HepG2 (cell line): Measurements from ENCODE around the gene ANKRD40. TPM values are rescaled to one million over a fixed set of nuclear protein-coding genes. Genes with fewer than 3 reads are reported as not detected.
A peak's percentile ranks its signal among the peaks of the same experiment; 100 is the strongest.

Experiments
- ATF1 ChIP-seq: IDR thresholded peaks from 2 replicates; pipeline ENCODE4 v1.6.1; 2016; ENCODE audit warnings: mild to moderate bottlenecking, control low read depth
- ATF2 ChIP-seq: sonication (generic); formaldehyde crosslinking; IDR thresholded peaks from 2 replicates; pipeline ENCODE4 v1.4.0; 2020; ENCODE audit warnings: missing genetic modification reagents
- CCDC6 ChIP-seq: sonication (generic); formaldehyde crosslinking; IDR thresholded peaks from 2 replicates; pipeline ENCODE4 v1.8.1; 2022; ENCODE audit warnings: mild to moderate bottlenecking, missing genetic modification reagents, moderate library complexity
- DNMT1 ChIP-seq: sonication (generic); formaldehyde crosslinking; IDR thresholded peaks from 2 replicates; pipeline ENCODE4 v1.5.1; 2020; ENCODE audit warnings: mild to moderate bottlenecking, missing genetic modification reagents
- FOXK1 ChIP-seq: sonication (generic); formaldehyde crosslinking; IDR thresholded peaks from 2 replicates; pipeline ENCODE4 v1.4.0; 2020; ENCODE audit warnings: low read depth, missing genetic modification reagents, borderline replicate concordance
- GABPA ChIP-seq, 2 experiments: IDR thresholded peaks; 2 replicates each; pipeline ENCODE4 v1.6.1; 2011 to 2016; ENCODE audit warnings: low read depth in 2 of 2, low read length in 1 of 2, missing biosample characterization in 1 of 2, missing genetic modification characterization in 1 of 2
- GLI4 ChIP-seq: sonication (generic); formaldehyde crosslinking; IDR thresholded peaks from 2 replicates; pipeline ENCODE4 v1.5.1; 2020; ENCODE audit warnings: missing genetic modification reagents, mild to moderate bottlenecking, moderate library complexity, borderline replicate concordance
- MXD3 ChIP-seq: IDR thresholded peaks from 2 replicates; pipeline ENCODE4 v1.6.1; 2016; ENCODE audit warnings: mild to moderate bottlenecking, missing biosample characterization, missing genetic modification reagents
- NR2F1 ChIP-seq, 2 experiments: fragments of 450-650 bp in 1 of 2; formaldehyde crosslinking in 1 of 2; IDR thresholded peaks; 2 replicates each; pipeline versions ENCODE4 v1.5.0 to v1.6.1; 2016 to 2020; ENCODE audit warnings: mild to moderate bottlenecking in 1 of 2, missing compliant biosample characterization in 1 of 2, missing genetic modification reagents in 1 of 2, moderate library complexity in 1 of 2
- PHF21A ChIP-seq: sonication (generic); formaldehyde crosslinking; IDR thresholded peaks from 2 replicates; pipeline ENCODE4 v1.5.0; 2020; ENCODE audit warnings: mild to moderate bottlenecking, missing genetic modification reagents
- RARG ChIP-seq: sonication (generic); formaldehyde crosslinking; IDR thresholded peaks from 2 replicates; pipeline ENCODE4 v1.4.0; 2020; ENCODE audit warnings: low read depth, mild to moderate bottlenecking, missing genetic modification reagents
- REST ChIP-seq, 2 experiments: IDR thresholded peaks; 2 replicates each; pipeline ENCODE4 v1.6.1; 2011 to 2012; ENCODE audit warnings: low read length in 2 of 2, borderline replicate concordance in 1 of 2, low read depth in 1 of 2, mild to moderate bottlenecking in 1 of 2, moderate library complexity in 1 of 2
- RFX5 ChIP-seq: IDR thresholded peaks from 2 replicates; pipeline ENCODE4 v1.6.1; 2011; ENCODE audit warnings: low read depth, low read length, improper control_type of control experiment
- SOX5 ChIP-seq: IDR thresholded peaks from 2 replicates; pipeline ENCODE4 v1.6.1; 2016; ENCODE audit warnings: borderline replicate concordance
- ZNF251 ChIP-seq: sonication (generic); formaldehyde crosslinking; IDR thresholded peaks from 2 replicates; pipeline ENCODE4 v1.9.0; 2021; ENCODE audit warnings: mild to moderate bottlenecking, missing genetic modification reagents
- ZNF276 ChIP-seq: sonication (generic); formaldehyde crosslinking; IDR thresholded peaks from 2 replicates; pipeline ENCODE4 v1.4.0; 2020; ENCODE audit warnings: mild to moderate bottlenecking, low read depth, missing genetic modification reagents
- ZNF33A ChIP-seq: sonication (generic); formaldehyde crosslinking; IDR thresholded peaks from 2 replicates; pipeline ENCODE4 v1.5.1; 2020; ENCODE audit warnings: missing genetic modification reagents, mild to moderate bottlenecking, moderate library complexity, borderline replicate concordance
- ZNF382 ChIP-seq: sonication (generic); formaldehyde crosslinking; IDR thresholded peaks from 2 replicates; pipeline ENCODE4 v1.5.0; 2020; ENCODE audit warnings: missing genetic modification reagents, mild to moderate bottlenecking, borderline replicate concordance
- ZNF761 ChIP-seq: sonication (generic); formaldehyde crosslinking; conservative IDR thresholded peaks from 2 replicates; pipeline ENCODE4 v1.4.0; 2020; ENCODE audit warnings: mild to moderate bottlenecking, missing genetic modification reagents
- ZNF878 ChIP-seq: sonication (generic); formaldehyde crosslinking; IDR thresholded peaks from 2 replicates; pipeline ENCODE4 v1.8.1; 2023; ENCODE audit warnings: mild to moderate bottlenecking, missing genetic modification reagents, moderate library complexity
- polyA plus RNA-seq, 8 experiments: library from polyadenylated mRNA; depleted of rRNA in 3 of 8; stranded (reverse) in 7 of 8; unstranded in 1 of 8; fragments of >200 nt; fragmentation: Illumina TruSeq in 4 of 8; extraction: Trizol in 4 of 8; gene quantifications; 2 replicates each; pipeline versions ENCODE4 v1.2.1 to v1.2.3, GENCODE V29; 2011 to 2016; ENCODE audit warnings: low read depth in 4 of 8, missing spikeins in 1 of 8, mixed read lengths in 1 of 8; ENCODE audit not compliant: insufficient read depth in 1 of 8
- total RNA-seq, 5 experiments: library from RNA; depleted of rRNA; stranded (reverse); fragments of >200 nt; fragmentation: Illumina TruSeq; extraction: Trizol; gene quantifications; 2 replicates each; pipeline ENCODE4 v1.2.3, GENCODE V29; 2016; ENCODE audit warnings: low read depth in 1 of 5

Gene ANKRD40
- total and polyA plus RNA-seq, 2 of the 13 experiments (the other 11 are each of a cell fraction or from before 2014, with no cell fraction given): 35.0 to 46.4 TPM

- TF ChIP-seq REST (IDR thresholded peaks at IDR 0.05; ENCODE audit: borderline replicate concordance in 1 of 2, low read depth in 1 of 2, low read length in 2 of 2) (peak in 1 of 2 experiments; percentile 74; a peak in 1 of 4 replicates), ATF2 (peak; percentile 96), ATF1 (CRISPR knock-in tag) (0 out of 2 replicates have a peak, but pooled peaks have one; percentile 61), RARG (CRISPR knock-in tag) (no peak; the same call in 1 of the 2 replicates), CCDC6 (CRISPR knock-in tag) (peak; percentile 98; the same call in 1 of the 2 replicates), ZNF33A (CRISPR knock-in tag) (no peak), MXD3 (CRISPR knock-in tag) (peak; percentile 80), ZNF251 (CRISPR knock-in tag) (0 out of 2 replicates have a peak, but pooled peaks have one; percentile 74), ZNF276 (CRISPR knock-in tag) (peak; percentile 85; the same call in 1 of the 2 replicates), RFX5 (peak; percentile 57; the same call in 1 of the 2 replicates), ZNF382 (CRISPR knock-in tag) (no peak), NR2F1 (CRISPR knock-in tag; IDR thresholded peaks at IDR 0.05) (peak; percentile 98), DNMT1 (CRISPR knock-in tag) (peak; percentile 26; the same call in 1 of the 2 replicates), ZNF761 (CRISPR knock-in tag) (peak; percentile 96), PHF21A (CRISPR knock-in tag) (peak; percentile 99), GABPA (IDR thresholded peaks at IDR 0.05; ENCODE audit: low read depth, low read length) (no peak), GABPA (CRISPR knock-in tag; IDR thresholded peaks at IDR 0.05; ENCODE audit: low read depth) (peak; percentile 70), FOXK1 (CRISPR knock-in tag) (peak; percentile 98), ZNF878 (CRISPR knock-in tag) (peak; percentile 95), SOX5 (CRISPR knock-in tag) (peak; percentile 91), GLI4 (CRISPR knock-in tag) (no peak; the same call in 1 of the 2 replicates)
Observed at GRCh38 chr17:50684612-50685333, 22.9 kb downstream of the ANKRD40 start (continued).
